Osteoblast (primary cell): Measurements from ENCODE around the gene CA14. TPM values are rescaled to one million over a fixed set of nuclear protein-coding genes. Genes with fewer than 3 reads are reported as not detected.
"Not testable (repeated sequence)": the region's sequence is repeated elsewhere in the genome, so short reads cannot be mapped to it uniquely, and the experiment has no call there.

Source experiments
- DNase-seq: peaks from one replicate; pipeline ENCODE4 v3.0.0; 2011; ENCODE audit warnings: low spot score, mixed read lengths; ENCODE audit not compliant: insufficient read length; ENCODE audit errors: missing footprints
- H2AFZ ChIP-seq: 2 replicates; pipeline ENCODE4 v1.6.0; 2011; ENCODE audit warnings: mild to moderate bottlenecking, low read length
- H3K27ac ChIP-seq: 2 replicates; pipeline ENCODE4 v1.5.1; 2011; ENCODE audit warnings: mild to moderate bottlenecking, low read depth, low read length, moderate library complexity
- H3K27me3 ChIP-seq: 2 replicates; pipeline ENCODE4 v1.6.0; 2012; ENCODE audit warnings: mild to moderate bottlenecking, control low read depth, inconsistent platforms, low read length, moderate library complexity; ENCODE audit not compliant: insufficient read depth
- H3K36me3 ChIP-seq: 2 replicates; pipeline ENCODE4 v1.5.1; 2011; ENCODE audit warnings: mild to moderate bottlenecking, low read length, control low read depth, moderate library complexity; ENCODE audit not compliant: insufficient read depth
- H3K4me1 ChIP-seq: 2 replicates; pipeline ENCODE4 v1.5.1; 2011; ENCODE audit warnings: mild to moderate bottlenecking, low read length, control low read depth, moderate library complexity; ENCODE audit not compliant: insufficient read depth
- H3K4me2 ChIP-seq: 2 replicates; pipeline ENCODE4 v1.6.0; 2011; ENCODE audit warnings: mild to moderate bottlenecking, low read length; ENCODE audit not compliant: insufficient read depth
- H3K4me3 ChIP-seq: fragments of 200-600 bp; sonication (generic); 3 replicates; pipeline ENCODE4 v1.5.1; 2012; ENCODE audit warnings: mild to moderate bottlenecking, low read length, inconsistent platforms; ENCODE audit not compliant: insufficient read depth
- H3K79me2 ChIP-seq: 2 replicates; pipeline ENCODE4 v1.6.0; 2012; ENCODE audit warnings: mild to moderate bottlenecking, low read length, control low read depth, inconsistent platforms; ENCODE audit not compliant: insufficient read depth
- H3K9me3 ChIP-seq: 2 replicates; pipeline ENCODE4 v1.5.1; 2011; ENCODE audit warnings: low read depth, low read length, control low read depth
- H4K20me1 ChIP-seq: 2 replicates; pipeline ENCODE4 v1.6.0; 2012; ENCODE audit warnings: mild to moderate bottlenecking, low read length, control low read depth; ENCODE audit not compliant: insufficient read depth
- total RNA-seq: library from RNA; depleted of rRNA; stranded (reverse); fragments of >200 nt; gene quantifications from 2 replicates; pipeline ENCODE4 v1.2.3, GENCODE V29; 2012
- TF ChIP-seq, protein P1 (sequence below): IDR thresholded peaks from 2 replicates; pipeline ENCODE4 v1.5.1; 2011; ENCODE audit warnings: mild to moderate bottlenecking, low read depth, low read length, moderate library complexity; ENCODE audit errors: extremely low read depth

Gene CA14
- total RNA-seq, 1 donor: not detected

DNA sequence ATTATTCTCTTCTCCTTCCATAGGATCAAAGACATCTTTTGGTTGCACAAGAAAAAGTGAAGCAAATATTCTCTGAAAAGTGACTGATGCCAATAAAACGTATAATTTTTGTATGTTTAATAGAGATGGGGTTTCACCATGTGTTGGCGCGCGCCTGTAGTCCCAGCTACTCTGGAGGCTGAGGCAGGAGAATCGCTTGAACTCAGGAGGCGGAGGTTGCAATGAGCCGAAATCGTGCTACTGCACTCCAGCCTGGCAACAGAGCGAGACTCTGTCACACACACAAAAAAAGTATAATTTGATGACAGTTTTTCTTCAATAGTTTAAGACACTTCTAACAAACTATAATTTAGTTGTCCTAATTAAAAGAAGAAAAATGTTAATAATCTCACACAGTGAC is 45.5 kb upstream of the CA14 start:
- H3K79me2 ChIP-seq: no peaks in the 10 kb centered on the region
- H3K9me3 ChIP-seq: no peaks in the 10 kb centered on the region
- no peak for DNase-seq
- TF ChIP-seq, protein P1, sequence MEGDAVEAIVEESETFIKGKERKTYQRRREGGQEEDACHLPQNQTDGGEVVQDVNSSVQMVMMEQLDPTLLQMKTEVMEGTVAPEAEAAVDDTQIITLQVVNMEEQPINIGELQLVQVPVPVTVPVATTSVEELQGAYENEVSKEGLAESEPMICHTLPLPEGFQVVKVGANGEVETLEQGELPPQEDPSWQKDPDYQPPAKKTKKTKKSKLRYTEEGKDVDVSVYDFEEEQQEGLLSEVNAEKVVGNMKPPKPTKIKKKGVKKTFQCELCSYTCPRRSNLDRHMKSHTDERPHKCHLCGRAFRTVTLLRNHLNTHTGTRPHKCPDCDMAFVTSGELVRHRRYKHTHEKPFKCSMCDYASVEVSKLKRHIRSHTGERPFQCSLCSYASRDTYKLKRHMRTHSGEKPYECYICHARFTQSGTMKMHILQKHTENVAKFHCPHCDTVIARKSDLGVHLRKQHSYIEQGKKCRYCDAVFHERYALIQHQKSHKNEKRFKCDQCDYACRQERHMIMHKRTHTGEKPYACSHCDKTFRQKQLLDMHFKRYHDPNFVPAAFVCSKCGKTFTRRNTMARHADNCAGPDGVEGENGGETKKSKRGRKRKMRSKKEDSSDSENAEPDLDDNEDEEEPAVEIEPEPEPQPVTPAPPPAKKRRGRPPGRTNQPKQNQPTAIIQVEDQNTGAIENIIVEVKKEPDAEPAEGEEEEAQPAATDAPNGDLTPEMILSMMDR: no peak
- H3K27me3 ChIP-seq: no peaks in the 10 kb centered on the region
- H3K4me1 ChIP-seq: peaks cover 9% of the 10 kb centered on the region
- no peak overlapping the region for H3K4me2 ChIP-seq
- H3K27ac ChIP-seq: no peak overlapping the region
- no peaks in the 10 kb centered on the region for H4K20me1 ChIP-seq
- no peak overlapping the region for H2AFZ ChIP-seq
- H3K36me3 ChIP-seq: no peaks in the 10 kb centered on the region
- no peak overlapping the region for H3K4me3 ChIP-seq

DNA sequence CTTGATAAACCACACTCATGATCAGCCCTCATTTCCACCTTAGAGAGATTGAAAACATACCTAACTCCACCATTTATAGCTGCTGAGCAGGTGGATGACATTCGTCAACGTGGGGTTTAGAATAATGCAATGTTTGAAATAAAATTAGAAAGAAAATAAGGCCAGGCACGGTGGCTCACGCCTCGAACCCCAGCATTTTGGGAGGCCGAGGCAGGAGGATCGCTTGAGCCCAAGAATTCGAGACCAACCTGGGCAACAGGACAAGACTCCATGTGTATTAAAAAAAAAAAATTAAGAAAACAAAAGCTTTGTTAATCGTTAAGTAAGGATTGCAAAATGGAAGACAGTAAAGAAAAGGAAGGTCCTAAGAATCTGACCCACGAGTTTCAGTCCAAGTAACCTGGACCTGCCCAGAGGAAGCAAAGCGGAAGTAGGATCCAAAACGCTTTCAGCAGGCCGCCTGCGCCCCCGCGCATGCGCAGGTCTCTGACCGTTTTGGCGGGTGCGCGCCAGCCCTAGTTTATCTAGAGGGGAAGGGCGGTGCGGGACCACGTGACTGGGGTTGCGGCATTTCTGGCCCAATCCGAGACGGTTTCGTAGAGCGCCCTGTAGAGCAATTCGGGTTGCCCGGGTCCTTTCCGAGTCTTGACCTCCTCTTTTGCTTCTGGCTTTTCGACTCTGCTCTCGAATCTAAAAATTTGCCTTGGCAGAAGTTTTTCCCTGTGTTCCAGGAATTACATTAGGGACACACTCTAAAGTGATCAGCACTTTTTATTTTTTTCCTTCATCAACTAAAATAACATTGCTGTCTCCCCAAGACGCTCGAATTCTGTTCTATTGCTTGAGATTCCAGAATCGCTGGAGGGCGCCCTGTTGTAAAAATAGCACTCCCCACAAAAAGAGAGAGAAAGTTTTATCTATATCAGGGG is 44.1 kb upstream of the CA14 start:
- Histone ChIP-seq H3K4me1 (peaks cover 9% of the 10 kb centered on the region), H3K27me3 (no peaks in the 10 kb centered on the region), H4K20me1 (no peaks in the 10 kb centered on the region), H3K4me3 (peak overlapping the region; percentile 68), H3K27ac (peak overlapping the region; percentile 77), H3K4me2 (peak overlapping the region; percentile 80), H3K36me3 (peaks cover 2% of the 10 kb centered on the region), H2AFZ (peak overlapping the region; percentile 83), H3K79me2 (no peaks in the 10 kb centered on the region), H3K9me3 (no peaks in the 10 kb centered on the region)
- DNase-seq: peak; percentile 97
- TF ChIP-seq, protein P1: peak; percentile 57

DNA sequence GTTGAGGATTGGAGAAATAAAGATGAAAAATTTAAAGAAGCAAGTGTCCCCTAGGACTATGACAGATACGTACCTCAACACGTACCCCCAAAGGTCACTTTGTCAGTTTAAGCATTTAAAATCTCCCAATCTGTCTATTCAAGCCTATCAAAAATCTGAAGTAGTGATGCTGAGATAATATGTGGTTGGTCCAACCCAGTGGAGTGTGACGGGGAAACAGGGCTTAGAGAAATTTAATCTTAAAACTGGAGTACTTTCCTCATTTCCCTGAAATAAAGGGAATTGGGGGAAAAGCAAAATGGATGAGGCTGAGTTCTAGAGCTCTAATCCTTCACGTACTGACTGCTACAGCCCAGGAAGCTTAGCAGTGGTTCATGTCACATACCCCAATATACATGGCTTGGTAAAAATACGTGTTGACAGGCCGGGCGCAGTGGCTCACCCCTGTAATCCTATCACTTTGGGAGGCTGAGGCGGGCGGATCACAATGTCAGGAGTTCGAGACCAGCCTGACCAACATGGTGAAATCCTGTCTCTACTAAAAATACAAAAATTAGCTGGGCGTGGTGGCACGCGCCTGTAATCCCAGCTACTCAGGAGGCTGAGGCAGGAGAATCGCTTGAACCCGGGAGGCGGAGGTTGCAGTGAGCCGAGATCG is 43.3 kb upstream of the CA14 start:
- H3K4me1 ChIP-seq, DNase-seq, H3K79me2 ChIP-seq, H3K9me3 ChIP-seq, H3K36me3 ChIP-seq, H4K20me1 ChIP-seq, H3K27me3 ChIP-seq: not testable (repeated sequence)
- Histone ChIP-seq H2AFZ (peak overlapping the region; percentile 68), H3K27ac (peak overlapping the region; percentile 77), H3K4me2 (peak overlapping the region; percentile 80), H3K4me3 (peak overlapping the region; percentile 68)

DNA sequence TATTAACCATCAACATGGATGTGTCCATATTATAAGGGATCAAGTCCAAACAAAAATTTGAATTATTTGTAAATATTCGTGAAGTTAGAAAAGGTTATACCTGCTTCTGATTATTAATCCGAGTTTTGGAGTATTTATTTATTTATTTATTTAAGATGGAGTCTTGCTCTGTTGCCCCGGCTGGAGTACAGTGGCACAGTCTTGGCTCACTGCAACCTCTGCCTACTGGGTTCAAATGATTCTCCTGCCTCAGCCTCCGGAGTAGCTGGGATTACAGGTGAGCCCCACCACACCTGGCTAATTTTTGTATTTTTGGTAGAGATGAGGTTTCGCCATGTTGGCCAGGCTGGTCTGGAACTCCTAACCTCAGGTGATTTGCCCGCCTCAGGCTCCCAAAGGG is 41.7 kb upstream of the CA14 start:
- not testable (repeated sequence) for H3K9me3 ChIP-seq, H3K27me3 ChIP-seq, H3K4me3 ChIP-seq, H3K4me2 ChIP-seq, H2AFZ ChIP-seq, H3K4me1 ChIP-seq, H4K20me1 ChIP-seq, H3K79me2 ChIP-seq, DNase-seq, H3K27ac ChIP-seq
- peaks cover 16% of the 10 kb centered on the region for H3K36me3 ChIP-seq

DNA sequence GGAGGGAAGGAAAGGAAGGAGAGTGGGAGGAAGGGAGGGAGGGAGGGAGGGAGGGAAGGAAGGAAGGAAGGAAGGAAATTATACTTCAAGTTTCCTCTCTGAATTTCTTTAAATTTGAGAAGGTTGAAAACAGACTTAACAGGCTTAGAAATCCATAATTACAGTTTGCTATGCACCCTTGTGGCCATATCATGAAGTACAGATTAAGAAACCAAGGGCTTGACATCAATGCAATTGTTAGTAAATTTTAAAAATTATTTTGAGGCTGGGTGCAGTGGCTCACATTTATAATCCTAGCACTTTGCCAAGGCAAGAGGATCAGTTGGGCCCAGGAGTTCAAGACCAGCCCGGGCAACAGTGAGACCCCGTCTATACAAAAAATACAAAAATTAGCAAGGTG is 36.0 kb upstream of the CA14 start:
- H3K4me2 ChIP-seq: no peak overlapping the region
- no peaks in the 10 kb centered on the region for H3K27me3 ChIP-seq
- no peak overlapping the region for H2AFZ ChIP-seq
- no peak overlapping the region for H3K4me3 ChIP-seq
- no peak overlapping the region for H3K27ac ChIP-seq
- H3K79me2 ChIP-seq: no peaks in the 10 kb centered on the region
- H4K20me1 ChIP-seq: no peaks in the 10 kb centered on the region
- DNase-seq: peak; percentile 83
- H3K36me3 ChIP-seq: peaks cover 42% of the 10 kb centered on the region
- TF ChIP-seq, protein P1: peak; percentile 52
- no peaks in the 10 kb centered on the region for H3K9me3 ChIP-seq
- no peaks in the 10 kb centered on the region for H3K4me1 ChIP-seq
